Hepatocyte (in vitro differentiated cells): Measurements from ENCODE around the gene ORM1. TPM values are rescaled to one million over a fixed set of nuclear protein-coding genes. Genes with fewer than 3 reads are reported as not detected.

Experiments used
- DNase-seq: peaks from one replicate; pipeline ENCODE4 v3.0.0-alpha.2; 2016; ENCODE audit warnings: low spot score
- H2AFZ ChIP-seq: fragments of 200-600 bp; sonication (generic); 2 replicates; pipeline ENCODE4 v1.6.0; 2016; ENCODE audit warnings: antibody characterized with exemption, mild to moderate bottlenecking
- H3K27ac ChIP-seq: fragments of 200-600 bp; sonication (generic); 2 replicates; pipeline ENCODE4 v1.5.1; 2016; ENCODE audit warnings: mild to moderate bottlenecking
- H3K27me3 ChIP-seq: fragments of 200-600 bp; sonication (generic); 2 replicates; pipeline ENCODE4 v1.6.1; 2016
- H3K36me3 ChIP-seq: fragments of 200-600 bp; sonication (generic); replicated peaks from 2 replicates; pipeline ENCODE4 v1.5.1; 2016; ENCODE audit warnings: low read depth; ENCODE audit not compliant: insufficient read depth
- H3K4me1 ChIP-seq: fragments of 200-600 bp; sonication (generic); 2 replicates; pipeline ENCODE4 v1.5.1; 2016; ENCODE audit warnings: mild to moderate bottlenecking, moderate library complexity; ENCODE audit not compliant: insufficient read depth
- H3K4me2 ChIP-seq: fragments of 200-600 bp; sonication (generic); 2 replicates; pipeline ENCODE4 v1.6.0; 2016
- H3K4me3 ChIP-seq: fragments of 200-600 bp; sonication (generic); 2 replicates; pipeline ENCODE4 v1.5.1; 2016; ENCODE audit warnings: mild to moderate bottlenecking
- H3K79me2 ChIP-seq: fragments of 200-600 bp; sonication (generic); 2 replicates; pipeline ENCODE4 v1.6.0; 2017; ENCODE audit warnings: mild to moderate bottlenecking
- H3K9me2 ChIP-seq: fragments of 200-600 bp; sonication (generic); replicated peaks from 2 replicates; pipeline ENCODE4 v1.6.0; 2017; ENCODE audit warnings: mild to moderate bottlenecking; ENCODE audit not compliant: insufficient read depth
- H3K9me3 ChIP-seq: fragments of 200-600 bp; sonication (generic); 2 replicates; pipeline ENCODE4 v1.5.1; 2016; ENCODE audit warnings: low read depth, mild to moderate bottlenecking
- H4K20me1 ChIP-seq: fragments of 200-600 bp; sonication (generic); 2 replicates; pipeline ENCODE4 v1.6.0; 2016; ENCODE audit warnings: mild to moderate bottlenecking; ENCODE audit not compliant: insufficient read depth, poor library complexity, severe bottlenecking
- EZH2 ChIP-seq: fragments of 200-600 bp; sonication (generic); IDR thresholded peaks from 2 replicates; pipeline ENCODE4 v1.6.1; 2016; ENCODE audit warnings: antibody characterized with exemption, mild to moderate bottlenecking, borderline replicate concordance
- EZH2phosphoT487 ChIP-seq: fragments of 200-600 bp; sonication (generic); IDR thresholded peaks from one replicate; pipeline ENCODE4 v1.6.1; 2018; ENCODE audit warnings: antibody characterized with exemption, mild to moderate bottlenecking, low read depth, moderate library complexity; ENCODE audit not compliant: unreplicated experiment, severe bottlenecking
- WGBS: methylation state at CpG from one replicate; pipeline ENCODE4 v1.1.6; 2016; ENCODE audit warnings: low lambda C conversion rate; ENCODE audit errors: missing lambda C conversion rate; 5-methylcytosine and 5-hydroxymethylcytosine counted together
- polyA plus RNA-seq: library from polyadenylated mRNA; unstranded; fragments of >200 nt; fragmentation: Nextera tagmentation; extraction: Ambion mirVana; gene quantifications from 2 replicates; pipeline ENCODE4 v1.2.1, GENCODE V29; 2016
- total RNA-seq: library from RNA; depleted of rRNA; stranded (reverse); fragments of >200 nt; gene quantifications from 2 replicates; pipeline ENCODE4 v1.2.3, GENCODE V29; 2014
- TF ChIP-seq, protein P1 (sequence below): fragments of 200-600 bp; sonication (generic); IDR thresholded peaks from 2 replicates; pipeline ENCODE4 v1.5.1; 2016; ENCODE audit warnings: antibody characterized with exemption, mild to moderate bottlenecking; ENCODE audit not compliant: poor library complexity

Gene ORM1
- total and polyA plus RNA-seq, 2 experiments from 2014 or later: 472 to 976 TPM

DNA sequence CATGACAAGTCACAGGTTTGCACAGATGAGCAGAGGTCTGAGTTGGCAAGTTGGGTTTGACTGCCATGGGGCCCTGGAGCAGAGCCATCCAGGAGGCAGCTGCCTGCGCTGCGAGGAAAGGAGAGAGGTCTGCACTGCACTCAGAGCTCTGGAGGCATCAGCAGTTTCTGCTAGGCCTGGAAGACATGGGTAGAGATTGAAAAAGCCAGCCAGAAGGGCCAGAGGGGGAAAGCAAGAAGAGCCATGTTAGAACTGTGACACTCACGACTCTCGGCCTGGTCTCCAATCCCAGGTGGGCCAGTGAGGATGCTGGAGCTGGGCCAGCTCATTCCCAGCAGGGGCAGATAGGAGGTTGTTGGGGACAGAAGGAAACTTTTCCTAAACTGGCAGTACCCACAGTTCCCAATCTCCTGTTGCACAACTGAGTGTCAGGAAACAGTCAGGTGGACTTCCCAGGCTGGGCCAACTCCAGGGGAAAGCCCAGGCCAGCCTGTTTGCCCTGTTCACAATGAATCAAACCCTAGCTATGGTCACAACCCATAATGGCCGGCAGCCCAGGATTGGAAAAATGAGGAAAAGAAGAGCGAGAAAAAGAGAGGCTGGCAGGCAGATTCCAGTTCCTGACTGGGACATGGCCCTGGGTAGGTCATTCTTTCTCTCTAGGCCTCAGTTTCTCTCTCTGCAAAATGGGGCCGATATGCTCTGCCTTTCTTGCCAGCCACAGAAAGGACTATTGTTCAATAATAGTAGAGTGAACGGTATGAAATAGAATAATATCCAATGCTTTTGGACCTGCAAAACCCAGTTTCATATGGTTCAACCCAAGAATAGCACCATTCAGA is 7.8 kb upstream of the ORM1 start:
- Histone ChIP-seq H2AFZ (no peak overlapping the region), H3K9me2 (no peaks in the 10 kb centered on the region), H3K36me3 (no peaks in the 10 kb centered on the region), H4K20me1 (no peaks in the 10 kb centered on the region), H3K9me3 (no peaks in the 10 kb centered on the region), H3K4me3 (no peak overlapping the region), H3K4me2 (no peak overlapping the region), H3K4me1 (peaks cover 3% of the 10 kb centered on the region), H3K27me3 (no peaks in the 10 kb centered on the region), H3K27ac (no peak overlapping the region), H3K79me2 (no peaks in the 10 kb centered on the region)
- WGBS: 91% methylated on average over 8 of the region's 8 CpGs
- DNase-seq: no peak
- TF ChIP-seq EZH2phosphoT487: no peak
- TF ChIP-seq EZH2: no peak

DNA sequence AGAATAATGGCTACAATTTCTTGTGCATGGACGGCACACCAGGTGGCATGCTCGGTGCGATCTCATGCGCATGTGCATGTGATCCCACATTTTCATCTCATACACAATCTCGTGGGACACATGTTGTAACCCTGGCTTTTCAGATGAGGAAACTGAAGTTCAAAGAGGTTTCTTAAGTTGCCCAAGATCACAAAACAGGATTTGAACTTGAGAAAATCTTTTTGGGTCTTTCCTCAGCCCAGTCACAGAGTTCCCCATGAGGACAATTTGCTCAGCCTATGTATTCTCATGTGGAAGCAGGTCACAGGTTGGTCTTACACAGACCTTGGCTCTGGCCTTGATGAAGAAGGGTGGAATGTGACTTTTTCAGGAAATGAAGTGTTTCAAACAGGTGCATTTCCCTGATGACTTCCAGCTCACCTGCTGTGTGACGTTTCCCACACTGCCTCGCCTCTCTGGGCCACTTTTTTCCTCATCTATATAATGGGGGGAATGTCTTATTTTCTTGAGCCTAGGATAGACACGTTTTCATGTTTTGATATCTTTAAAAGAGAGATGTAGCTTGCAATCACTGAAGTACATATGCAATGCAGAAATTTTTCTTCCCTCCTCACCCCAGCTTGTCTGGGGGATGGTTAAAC is 7.1 kb upstream of the ORM1 start:
- Histone ChIP-seq H2AFZ (no peak overlapping the region), H3K27me3 (no peaks in the 10 kb centered on the region), H4K20me1 (no peaks in the 10 kb centered on the region), H3K27ac (no peak overlapping the region), H3K9me3 (no peaks in the 10 kb centered on the region), H3K4me1 (peaks cover 3% of the 10 kb centered on the region), H3K36me3 (no peaks in the 10 kb centered on the region), H3K79me2 (no peaks in the 10 kb centered on the region), H3K4me3 (no peak overlapping the region), H3K4me2 (no peak overlapping the region), H3K9me2 (no peaks in the 10 kb centered on the region)
- 91% methylated on average over 8 of the region's 8 CpGs for WGBS
- TF ChIP-seq, protein P1, sequence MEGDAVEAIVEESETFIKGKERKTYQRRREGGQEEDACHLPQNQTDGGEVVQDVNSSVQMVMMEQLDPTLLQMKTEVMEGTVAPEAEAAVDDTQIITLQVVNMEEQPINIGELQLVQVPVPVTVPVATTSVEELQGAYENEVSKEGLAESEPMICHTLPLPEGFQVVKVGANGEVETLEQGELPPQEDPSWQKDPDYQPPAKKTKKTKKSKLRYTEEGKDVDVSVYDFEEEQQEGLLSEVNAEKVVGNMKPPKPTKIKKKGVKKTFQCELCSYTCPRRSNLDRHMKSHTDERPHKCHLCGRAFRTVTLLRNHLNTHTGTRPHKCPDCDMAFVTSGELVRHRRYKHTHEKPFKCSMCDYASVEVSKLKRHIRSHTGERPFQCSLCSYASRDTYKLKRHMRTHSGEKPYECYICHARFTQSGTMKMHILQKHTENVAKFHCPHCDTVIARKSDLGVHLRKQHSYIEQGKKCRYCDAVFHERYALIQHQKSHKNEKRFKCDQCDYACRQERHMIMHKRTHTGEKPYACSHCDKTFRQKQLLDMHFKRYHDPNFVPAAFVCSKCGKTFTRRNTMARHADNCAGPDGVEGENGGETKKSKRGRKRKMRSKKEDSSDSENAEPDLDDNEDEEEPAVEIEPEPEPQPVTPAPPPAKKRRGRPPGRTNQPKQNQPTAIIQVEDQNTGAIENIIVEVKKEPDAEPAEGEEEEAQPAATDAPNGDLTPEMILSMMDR: no peak
- TF ChIP-seq EZH2phosphoT487: no peak
- no peak for TF ChIP-seq EZH2
- DNase-seq: no peak

GRCh38 chr9:114316605-114317230 is 6.2 kb upstream of the ORM1 start:
- H2AFZ ChIP-seq: no peak overlapping the region
- DNase-seq: no peak

More at GRCh38 chr9:114316605-114317230, 6.2 kb upstream of the ORM1 start:
- Histone ChIP-seq H3K36me3 (no peaks in the 10 kb centered on the region), H3K9me3 (no peaks in the 10 kb centered on the region), H3K79me2 (no peaks in the 10 kb centered on the region), H3K27me3 (no peaks in the 10 kb centered on the region), H4K20me1 (no peaks in the 10 kb centered on the region), H3K27ac (no peak overlapping the region), H3K4me2 (no peak overlapping the region), H3K9me2 (no peaks in the 10 kb centered on the region), H3K4me3 (no peak overlapping the region), H3K4me1 (peaks cover 3% of the 10 kb centered on the region)
- WGBS: 85% methylated on average over 10 of the region's 10 CpGs
- TF ChIP-seq, protein P1: no peak
- no peak for TF ChIP-seq EZH2phosphoT487
- TF ChIP-seq EZH2: no peak
